HAP-1 (cell line): ENCODE measurements around the gene PKMYT1.

Experiments used
- DNase-seq, 2 experiments: peaks; one replicate each; pipeline ENCODE4 v3.0.0-alpha.2; 2016 to 2020; ENCODE audit warnings: low spot score in 2 of 2
- H3K27me3 ChIP-seq: fragments of 250-450 bp; sonication (Bioruptor Pico); 2 replicates; pipeline ENCODE4 v1.5.1; 2020; ENCODE audit warnings: low read depth, mild to moderate bottlenecking, moderate library complexity
- H3K36me3 ChIP-seq: fragments of 250-450 bp; sonication (Bioruptor Pico); replicated peaks from 2 replicates; pipeline ENCODE4 v1.5.1; 2020; ENCODE audit warnings: mild to moderate bottlenecking
- H3K4me1 ChIP-seq: fragments of 250-450 bp; sonication (Bioruptor Pico); 2 replicates; pipeline ENCODE4 v1.5.1; 2020; ENCODE audit warnings: mild to moderate bottlenecking
- H3K4me3 ChIP-seq: fragments of 250-450 bp; sonication (Bioruptor Pico); 2 replicates; pipeline ENCODE4 v1.5.1; 2020; ENCODE audit warnings: mild to moderate bottlenecking, moderate library complexity
- H3K9me3 ChIP-seq: fragments of 250-450 bp; sonication (Bioruptor Pico); 2 replicates; pipeline ENCODE4 v1.5.1; 2020; ENCODE audit warnings: mild to moderate bottlenecking, moderate library complexity
- in situ Hi-C: fragments of 300-500 bp; cut with MboI; formaldehyde crosslinking; loops from 3 replicates; pipeline ENCODE4 v1.14.3; 2020; ENCODE audit warnings: low sequenced_read_pairs, inconsistent platforms, mixed read lengths

The PKMYT1 gene

DNA sequence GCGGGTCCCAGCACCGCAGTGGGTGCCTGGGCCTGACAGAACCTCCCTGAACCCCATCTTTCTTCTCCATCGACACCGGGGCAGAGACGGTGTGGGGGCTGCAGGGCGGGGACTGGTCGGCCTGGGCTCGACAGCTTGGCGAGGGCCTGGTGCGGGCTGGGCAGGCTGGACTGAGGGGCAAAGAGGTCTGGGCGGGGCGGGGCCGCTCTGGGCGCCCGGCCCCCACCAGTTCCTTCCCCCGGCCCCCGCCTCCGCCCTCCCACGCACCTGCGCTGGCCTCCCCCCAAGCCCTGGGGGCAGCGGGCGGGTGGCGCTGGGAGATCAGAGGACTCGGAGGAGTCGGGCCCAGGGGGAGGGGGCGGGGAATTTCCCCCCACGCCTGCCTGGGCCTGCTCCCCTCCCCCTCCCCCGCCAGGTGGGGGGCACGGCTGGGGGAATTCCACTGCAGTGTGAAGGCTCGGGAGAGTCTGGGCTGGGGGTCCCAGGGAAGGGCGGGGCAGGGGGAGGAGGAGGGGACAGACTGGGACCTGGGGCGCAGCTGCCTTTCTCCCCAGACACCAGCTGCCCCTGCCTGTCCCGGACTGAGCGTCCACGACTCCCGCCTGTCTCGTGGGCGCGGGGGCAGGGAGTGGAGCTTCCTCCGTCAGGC, 17.0 kb downstream of the PKMYT1 start:
- H3K4me1 ChIP-seq = peaks cover 8% of the 10 kb centered on the region
- no peaks in the 10 kb centered on the region for H3K36me3 ChIP-seq
- H3K27me3 ChIP-seq = no peaks in the 10 kb centered on the region
- peak in 1 of 2 experiments; percentile 61 for DNase-seq
- in situ Hi-C loops = no loop called here
- no peaks in the 10 kb centered on the region for H3K9me3 ChIP-seq
- peak overlapping the region; percentile 68 for H3K4me3 ChIP-seq

DNA sequence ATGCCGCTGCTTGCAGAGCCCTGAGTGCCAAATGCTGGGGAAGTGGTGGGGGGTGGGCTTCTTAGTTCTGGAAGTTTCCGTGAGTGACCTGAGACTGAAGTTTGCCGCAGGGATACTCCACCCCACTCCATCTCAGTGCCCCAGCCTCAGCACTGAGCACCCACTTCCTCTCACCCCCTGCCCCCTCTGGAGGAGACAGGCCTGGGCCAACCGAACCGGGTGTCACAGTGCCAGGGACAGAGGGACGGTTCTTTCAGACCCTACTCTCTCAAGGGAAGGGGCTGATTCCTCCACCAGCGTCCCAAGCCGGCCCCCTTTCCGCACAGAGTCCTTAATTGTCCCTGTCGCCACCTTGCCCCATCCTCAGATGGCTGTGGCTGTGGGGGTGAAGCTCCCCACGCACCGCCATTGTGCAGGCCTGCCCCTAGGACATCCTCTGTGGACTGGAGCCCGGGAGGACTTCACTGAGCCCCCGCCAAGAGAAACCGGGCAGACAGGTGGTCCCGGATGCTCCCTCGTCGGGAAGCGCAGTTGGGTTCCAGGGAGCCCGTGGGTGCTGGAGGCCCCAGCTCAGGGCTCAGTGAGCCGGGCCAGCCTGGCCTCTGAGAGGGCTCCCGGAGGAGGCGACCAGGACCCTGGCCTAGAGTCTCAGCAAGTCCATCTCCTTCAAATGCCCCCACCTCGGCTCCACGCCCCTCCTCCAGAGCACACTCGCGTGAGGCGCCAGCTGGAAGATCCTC, 17.7 kb downstream of the PKMYT1 start:
- DNase-seq = peak in 1 of 2 experiments; percentile 43
- Histone ChIP-seq H3K4me1 (peaks cover 5% of the 10 kb centered on the region; the same call in 1 of the 2 replicates), H3K4me3 (peak overlapping the region; percentile 68), H3K27me3 (no peaks in the 10 kb centered on the region), H3K9me3 (no peaks in the 10 kb centered on the region), H3K36me3 (no peaks in the 10 kb centered on the region)
- in situ Hi-C loops = no loop called here

DNA sequence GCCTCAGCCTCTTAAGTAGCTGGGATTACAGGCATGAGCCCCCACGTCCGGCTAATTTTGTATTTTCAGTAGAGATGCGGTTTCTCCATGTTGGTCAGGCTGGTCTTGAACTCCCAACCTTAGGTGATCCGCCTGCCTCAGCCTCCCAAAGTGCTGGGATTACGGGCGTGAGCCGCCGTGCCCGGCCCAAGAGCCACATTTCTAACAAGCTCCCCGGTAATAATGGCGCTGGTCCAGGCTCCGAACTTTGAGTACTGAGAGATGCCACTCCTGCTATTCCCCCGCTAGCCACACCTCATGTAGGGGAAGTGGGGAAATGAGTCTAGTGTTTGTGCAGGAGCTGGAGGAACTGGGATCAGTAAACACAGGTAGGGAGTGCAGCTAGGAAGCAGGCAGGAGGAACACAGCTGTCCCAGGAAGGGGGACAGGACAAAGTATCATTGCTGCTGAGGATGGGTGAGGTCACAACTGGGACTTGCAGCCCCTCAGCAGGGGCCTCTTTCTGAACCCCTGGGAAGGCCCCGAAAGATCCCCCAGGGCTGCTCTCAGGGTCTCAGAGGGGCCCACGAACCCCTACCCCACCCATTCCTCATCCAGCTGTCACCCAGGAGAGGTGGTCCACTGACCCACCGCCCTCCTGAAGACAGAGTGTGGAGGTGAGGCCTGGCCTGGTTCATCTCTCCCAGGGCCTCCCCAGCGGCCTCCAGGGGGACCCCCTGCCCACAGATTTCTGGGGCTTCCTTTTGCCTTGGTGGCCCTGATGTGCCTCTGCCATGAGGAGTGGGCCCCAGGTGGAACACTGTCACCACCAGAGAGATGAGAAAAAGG, 19.8 kb downstream of the PKMYT1 start:
- H3K9me3 ChIP-seq = no peaks in the 10 kb centered on the region
- H3K4me3 ChIP-seq = no peak overlapping the region
- peaks cover 5% of the 10 kb centered on the region; the same call in 1 of the 2 replicates for H3K4me1 ChIP-seq
- in situ Hi-C loops = no loop called here
- no peaks in the 10 kb centered on the region for H3K36me3 ChIP-seq
- DNase-seq = no peak
- no peaks in the 10 kb centered on the region for H3K27me3 ChIP-seq

GRCh38 chr16:2959206-2959605, 21.0 kb downstream of the PKMYT1 start:
- Histone ChIP-seq H3K36me3 (no peaks in the 10 kb centered on the region), H3K4me3 (no peak overlapping the region), H3K9me3 (no peaks in the 10 kb centered on the region), H3K27me3 (no peaks in the 10 kb centered on the region), H3K4me1 (peaks cover 2% of the 10 kb centered on the region; the same call in 1 of the 2 replicates)
- DNase-seq = no peak
- in situ Hi-C loops = no loop called here

- in situ Hi-C loops = no loop called here
- Histone ChIP-seq H3K4me3 (no peak overlapping the region), H3K36me3 (no peaks in the 10 kb centered on the region), H3K27me3 (no peaks in the 10 kb centered on the region), H3K9me3 (no peaks in the 10 kb centered on the region), H3K4me1 (no peaks in the 10 kb centered on the region)
- DNase-seq = no peak
These were observed 23.7 kb downstream of the PKMYT1 start for GRCh38 chr16:2956579-2956956.

- Histone ChIP-seq H3K4me1 (no peaks in the 10 kb centered on the region), H3K27me3 (no peaks in the 10 kb centered on the region), H3K9me3 (no peaks in the 10 kb centered on the region), H3K36me3 (no peaks in the 10 kb centered on the region), H3K4me3 (no peak overlapping the region)
- in situ Hi-C loops = no loop called here
- DNase-seq = no peak
These were observed 24.3 kb downstream of the PKMYT1 start for GRCh38 chr16:2955779-2956578.

DNA sequence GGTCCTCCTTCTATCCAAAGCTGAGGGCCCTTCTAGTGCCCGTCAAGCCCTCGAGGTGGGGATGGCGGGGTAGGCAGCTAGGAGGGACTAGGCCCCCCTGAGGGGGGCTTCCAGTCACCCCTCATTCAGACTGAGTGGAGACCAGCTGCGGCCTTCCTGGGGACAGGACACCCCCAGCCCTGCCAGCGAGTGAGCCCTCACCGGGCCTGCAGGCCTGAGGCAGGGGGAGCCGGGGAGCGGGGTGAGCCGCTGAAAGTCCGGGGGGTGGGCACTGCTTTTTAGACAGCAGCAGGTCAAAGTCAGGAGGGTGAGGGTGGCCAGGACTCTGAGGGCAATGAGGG, 24.8 kb downstream of the PKMYT1 start:
- Histone ChIP-seq H3K36me3 (no peaks in the 10 kb centered on the region), H3K4me1 (no peaks in the 10 kb centered on the region)
- in situ Hi-C loops = no loop called here

GRCh38 chr16:2954656-2955381, 25.4 kb downstream of the PKMYT1 start:
- Histone ChIP-seq H3K36me3 (no peaks in the 10 kb centered on the region), H3K4me3 (no peak overlapping the region), H3K27me3 (no peaks in the 10 kb centered on the region), H3K9me3 (no peaks in the 10 kb centered on the region), H3K4me1 (no peaks in the 10 kb centered on the region)
- in situ Hi-C loops = no loop called here
- no peak for DNase-seq

More for the DNA sequence above, 24.8 kb downstream of the PKMYT1 start:
- no peak for DNase-seq
- H3K9me3 ChIP-seq = no peaks in the 10 kb centered on the region
- H3K27me3 ChIP-seq = no peaks in the 10 kb centered on the region
- no peak overlapping the region for H3K4me3 ChIP-seq

- Histone ChIP-seq H3K36me3 (no peaks in the 10 kb centered on the region), H3K27me3 (no peaks in the 10 kb centered on the region), H3K4me3 (no peak overlapping the region), H3K4me1 (no peaks in the 10 kb centered on the region), H3K9me3 (no peaks in the 10 kb centered on the region)
- DNase-seq = no peak
- in situ Hi-C loops = no loop called here
These were observed 26.3 kb downstream of the PKMYT1 start for GRCh38 chr16:2953706-2954627.

DNA sequence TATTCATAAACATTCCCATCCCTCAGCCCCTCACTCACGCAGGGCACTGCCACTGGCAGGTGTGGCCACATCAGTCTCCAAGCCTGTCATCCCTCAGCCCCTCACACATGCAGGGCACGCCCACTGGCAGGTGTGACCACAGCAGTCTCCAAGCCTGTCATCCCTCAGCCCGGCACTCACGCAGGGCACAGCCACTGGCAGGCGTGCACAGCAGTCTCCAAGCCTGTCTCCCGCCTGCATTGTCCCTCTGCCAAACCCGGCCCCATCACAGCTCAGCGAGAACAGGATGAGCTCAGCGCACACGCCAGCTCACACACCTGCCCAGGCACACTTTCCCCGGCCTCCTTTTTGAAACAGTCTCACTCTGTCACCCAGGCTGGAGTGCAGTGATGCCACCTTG, 27.6 kb downstream of the PKMYT1 start:
- in situ Hi-C loops = no loop called here
- Histone ChIP-seq H3K4me1 (no peaks in the 10 kb centered on the region), H3K4me3 (no peak overlapping the region), H3K9me3 (no peaks in the 10 kb centered on the region), H3K27me3 (no peaks in the 10 kb centered on the region), H3K36me3 (no peaks in the 10 kb centered on the region)
- no peak for DNase-seq

GRCh38 chr16:2950773-2951172, 29.5 kb downstream of the PKMYT1 start:
- DNase-seq = no peak
- Histone ChIP-seq H3K27me3 (no peaks in the 10 kb centered on the region), H3K36me3 (no peaks in the 10 kb centered on the region), H3K4me1 (no peaks in the 10 kb centered on the region), H3K9me3 (no peaks in the 10 kb centered on the region), H3K4me3 (no peak overlapping the region)
- in situ Hi-C loops = no loop called here

GRCh38 chr16:2950353-2950724, 29.9 kb downstream of the PKMYT1 start:
- Histone ChIP-seq H3K4me1 (no peaks in the 10 kb centered on the region), H3K36me3 (no peaks in the 10 kb centered on the region), H3K4me3 (no peak overlapping the region), H3K27me3 (no peaks in the 10 kb centered on the region), H3K9me3 (no peaks in the 10 kb centered on the region)
- in situ Hi-C loops = no loop called here
- DNase-seq = no peak
